ENCODE results near the gene ALCAM.
"Not testable (repeated sequence)": the region's sequence is repeated elsewhere in the genome, so short reads cannot be mapped to it uniquely, and the experiment has no call there.

The ALCAM gene

GRCh38 chr3:105584003-105584790 lies 217.5 kb downstream of the ALCAM start:
- no peak for DNase-seq (ENCODE audit: low read depth)

GRCh38 chr3:105593315-105593714 lies 226.6 kb downstream of the ALCAM start:
- no peak for DNase-seq (ENCODE audit: low read depth)

- no peak for DNase-seq (ENCODE audit: low read depth)
Measured at GRCh38 chr3:105594219-105594618, 227.5 kb downstream of the ALCAM start.

- DNase-seq (ENCODE audit: low read depth) = no peak
Measured at GRCh38 chr3:105598042-105598796, 231.5 kb downstream of the ALCAM start.

- DNase-seq (ENCODE audit: low read depth) = no peak
Measured at GRCh38 chr3:105599350-105599749, 232.6 kb downstream of the ALCAM start.

- DNase-seq (ENCODE audit: low read depth) = not testable (repeated sequence)
Measured at GRCh38 chr3:105601756-105602155, 235.0 kb downstream of the ALCAM start.

GRCh38 chr3:105602286-105602685 lies 235.6 kb downstream of the ALCAM start:
- not testable (repeated sequence) for DNase-seq (ENCODE audit: low read depth)

GRCh38 chr3:105603516-105603915 lies 236.8 kb downstream of the ALCAM start:
- DNase-seq (ENCODE audit: low read depth) = not testable (repeated sequence)

- no peak for DNase-seq (ENCODE audit: low read depth)
Measured at GRCh38 chr3:105606016-105606415, 239.3 kb downstream of the ALCAM start.

GRCh38 chr3:105608623-105609022 lies 241.9 kb downstream of the ALCAM start:
- no peak for DNase-seq (ENCODE audit: low read depth)

GRCh38 chr3:105610473-105610872 lies 243.8 kb downstream of the ALCAM start:
- DNase-seq (ENCODE audit: low read depth) = no peak

- DNase-seq (ENCODE audit: low read depth) = no peak
Measured at GRCh38 chr3:105611304-105612192, 244.8 kb downstream of the ALCAM start.

GRCh38 chr3:105613120-105613519 lies 246.4 kb downstream of the ALCAM start:
- no peak for DNase-seq (ENCODE audit: low read depth)

- DNase-seq (ENCODE audit: low read depth) = no peak
Measured at GRCh38 chr3:105614288-105615030, 247.8 kb downstream of the ALCAM start.

- no peak for DNase-seq (ENCODE audit: low read depth)
Measured at GRCh38 chr3:105615814-105616213, 249.1 kb downstream of the ALCAM start.

- no peak for DNase-seq (ENCODE audit: low read depth)
Measured at GRCh38 chr3:105616374-105617121, 249.8 kb downstream of the ALCAM start.

GRCh38 chr3:105618556-105618955 lies 251.8 kb downstream of the ALCAM start:
- no peak for DNase-seq (ENCODE audit: low read depth)

- no peak for DNase-seq (ENCODE audit: low read depth)
Measured at GRCh38 chr3:105619651-105620050, 252.9 kb downstream of the ALCAM start.

- no peak for DNase-seq (ENCODE audit: low read depth)
Measured at GRCh38 chr3:105620236-105620635, 253.5 kb downstream of the ALCAM start.

- no peak for DNase-seq (ENCODE audit: low read depth)
Measured at GRCh38 chr3:105622169-105622568, 255.5 kb downstream of the ALCAM start.

Measured in T-helper 22 cell (primary cell).